Stimulated activated CD4-positive, alpha-beta T cell treated with anti-CD3 and anti-CD28 coated beads, Interleukin-15, amount 100 ng/mL, for 24 hours (primary cell): ENCODE data around the gene ZNF358.
A peak's percentile ranks its signal among the peaks of the same experiment; 100 is the strongest.

Source experiments
- DNase-seq: peaks from one replicate; pipeline ENCODE4 v3.0.0-alpha.2; 2020

Gene ZNF358

GRCh38 chr19:7515645-7516151 is at the start of gene ZNF358:
Gene ZNF358 (plus strand): TSS chr19:7516103. CDS start chr19:7519243, 3,140 bp downstream.
- DNase-seq = peak; percentile 60

DNA sequence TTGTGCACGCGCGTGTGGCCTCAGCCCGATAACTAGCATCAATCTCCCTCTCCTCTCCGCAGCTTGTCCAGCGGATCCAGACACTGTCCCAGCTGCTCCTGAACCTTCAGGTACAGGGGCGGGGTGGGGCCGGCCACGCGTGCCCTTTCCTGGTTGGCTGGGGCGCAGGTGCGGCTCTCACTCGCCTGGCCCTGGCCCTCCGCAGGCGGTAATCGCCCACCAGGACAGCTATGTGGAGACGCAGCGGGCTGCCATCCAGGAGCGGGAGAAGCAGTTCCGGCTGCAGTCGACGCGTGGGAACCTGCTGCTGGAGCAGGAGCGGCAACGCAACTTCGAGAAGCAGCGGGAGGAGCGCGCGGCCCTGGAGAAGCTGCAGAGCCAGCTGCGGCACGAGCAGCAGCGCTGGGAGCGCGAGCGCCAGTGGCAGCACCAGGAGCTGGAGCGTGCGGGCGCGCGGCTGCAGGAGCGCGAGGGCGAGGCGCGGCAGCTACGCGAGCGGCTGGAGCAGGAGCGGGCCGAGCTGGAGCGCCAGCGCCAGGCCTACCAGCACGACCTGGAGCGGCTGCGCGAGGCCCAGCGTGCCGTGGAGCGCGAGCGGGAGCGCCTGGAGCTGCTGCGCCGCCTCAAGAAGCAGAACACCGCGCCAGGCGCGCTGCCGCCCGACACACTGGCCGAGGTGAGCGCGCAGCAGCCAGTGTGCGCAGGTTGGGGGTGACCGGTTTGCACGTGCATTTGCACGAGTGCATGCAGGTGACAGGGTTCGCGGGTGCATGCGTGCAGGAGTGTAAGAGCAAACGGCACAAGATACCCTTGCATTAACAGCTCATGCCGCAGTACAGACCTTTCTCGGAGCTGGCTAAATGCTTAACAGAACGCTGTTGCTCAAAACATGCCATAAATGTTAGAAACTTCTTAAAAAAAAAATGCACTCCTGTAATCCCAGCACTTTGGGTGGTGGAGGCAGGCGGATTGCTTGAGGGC is 48.6 kb upstream of the ZNF358 start:
- no peak for DNase-seq

- DNase-seq = no peak
Measured at GRCh38 chr19:7468840-7469239, 47.1 kb upstream of the ZNF358 start.

DNA sequence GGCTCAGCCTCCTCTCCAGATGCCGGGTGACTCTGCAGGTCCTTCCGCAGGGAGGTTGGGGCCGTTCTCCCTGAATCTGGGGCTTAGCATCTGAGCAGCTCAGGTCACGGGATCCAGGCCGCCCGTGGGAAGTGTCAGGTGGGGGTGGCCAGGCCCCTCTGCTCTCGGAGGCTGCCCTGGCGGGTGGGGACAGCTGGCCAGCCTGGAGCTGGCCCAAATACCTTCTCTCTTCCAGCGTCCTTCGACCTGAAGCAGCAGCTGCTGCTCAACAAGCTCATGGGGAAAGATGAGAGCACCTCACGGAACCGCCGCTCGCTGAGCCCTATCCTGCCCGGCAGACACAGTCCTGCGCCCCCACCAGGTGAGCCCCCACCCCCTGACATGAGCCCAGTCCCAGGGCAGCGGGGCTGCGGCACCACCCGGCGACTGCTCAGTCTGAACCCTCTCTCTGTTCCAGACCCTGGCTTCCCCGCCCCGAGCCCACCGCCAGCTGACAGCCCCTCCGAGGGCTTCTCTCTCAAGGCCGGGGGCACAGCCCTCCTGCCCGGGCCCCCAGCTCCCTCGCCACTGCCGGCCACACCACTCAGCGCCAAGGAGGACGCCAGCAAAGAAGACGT is 46.1 kb upstream of the ZNF358 start:
- DNase-seq = no peak

GRCh38 chr19:7470540-7471305 is 45.2 kb upstream of the ZNF358 start:
- no peak for DNase-seq

- no peak for DNase-seq
Measured at GRCh38 chr19:7471696-7472615, 43.9 kb upstream of the ZNF358 start.

- DNase-seq = no peak
Measured at GRCh38 chr19:7475665-7476064, 40.2 kb upstream of the ZNF358 start.

DNA sequence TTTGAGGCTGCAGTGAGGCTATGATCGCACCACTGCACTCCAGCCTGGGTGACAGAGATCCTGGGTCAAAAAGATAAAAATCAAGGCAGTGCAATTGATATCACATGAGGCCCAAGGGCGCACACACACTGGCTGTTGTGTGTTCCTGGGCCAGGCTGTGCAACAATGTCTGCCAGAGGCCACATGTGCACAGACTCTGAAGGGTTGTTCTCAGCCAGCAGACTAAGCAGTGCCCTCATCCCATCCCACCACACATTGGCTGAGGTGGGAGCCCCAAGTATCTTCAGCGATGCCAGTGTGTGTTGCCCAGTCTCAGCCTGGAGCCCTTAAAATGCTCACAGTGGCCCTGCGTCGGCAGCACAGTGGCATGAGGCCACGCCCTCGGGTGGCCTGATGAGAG is 39.7 kb upstream of the ZNF358 start:
- no peak for DNase-seq

- DNase-seq = no peak
Measured at GRCh38 chr19:7476777-7477494, 39.0 kb upstream of the ZNF358 start.

- no peak for DNase-seq
Measured at GRCh38 chr19:7477758-7478157, 38.1 kb upstream of the ZNF358 start.

- DNase-seq = no peak
Measured at GRCh38 chr19:7478173-7478842, 37.6 kb upstream of the ZNF358 start.

GRCh38 chr19:7478843-7479227 is 37.1 kb upstream of the ZNF358 start:
- DNase-seq = no peak

- no peak for DNase-seq
Measured at GRCh38 chr19:7480222-7480969, 35.5 kb upstream of the ZNF358 start.

GRCh38 chr19:7480970-7481255 is 35.0 kb upstream of the ZNF358 start:
- no peak for DNase-seq

GRCh38 chr19:7482584-7483439 is 33.1 kb upstream of the ZNF358 start:
- DNase-seq = no peak

- DNase-seq = no peak
Measured at GRCh38 chr19:7483720-7484201, 32.1 kb upstream of the ZNF358 start.

- no peak for DNase-seq
Measured at GRCh38 chr19:7486923-7487322, 29.0 kb upstream of the ZNF358 start.

DNA sequence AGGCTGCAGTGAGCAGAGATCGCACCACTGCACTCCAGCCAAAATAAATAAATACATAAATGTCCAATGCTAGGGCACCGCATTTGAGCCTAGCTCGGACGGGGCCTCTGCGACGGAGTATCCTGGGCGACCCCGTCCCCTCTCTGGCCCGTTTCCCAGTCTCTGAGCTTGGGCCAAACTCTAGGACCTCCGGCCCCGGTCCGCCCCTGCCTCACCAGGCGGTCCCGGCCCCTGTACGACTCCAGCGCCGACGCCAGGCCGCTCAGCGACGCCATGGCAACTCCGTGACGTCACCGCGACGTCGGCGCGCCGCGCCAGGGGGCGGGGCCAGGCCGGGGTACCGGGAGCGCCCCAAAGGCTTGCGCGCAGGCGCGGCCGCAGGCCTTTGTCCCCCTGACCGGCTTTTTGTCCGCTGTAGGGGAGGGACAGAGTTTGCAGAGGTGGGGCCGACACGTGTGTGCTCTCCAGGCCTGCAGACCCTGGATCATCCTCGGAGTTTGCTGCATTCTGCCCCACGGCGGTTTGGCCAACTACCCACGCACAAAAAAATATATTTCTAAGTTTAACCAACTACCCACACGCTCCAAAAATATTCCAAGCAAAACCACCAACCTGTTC is 27.1 kb upstream of the ZNF358 start, which contains the start of gene PEX11G:
PEX11G (minus strand) TSS at position 300 of the 618 bp plus-strand sequence; CDS start at position 275, 25 bp downstream.
- peak; percentile 93 for DNase-seq
